KOPT-K1 (cell line): ENCODE results near the gene CABLES2.
"Not testable (repeated sequence)": the region's sequence is repeated elsewhere in the genome, so short reads cannot be mapped to it uniquely, and the experiment has no call there.

Source experiments
- H3K27ac ChIP-seq: fragments of 200-600 bp; sonication (generic); 2 replicates; pipeline ENCODE4 v1.5.1; 2016; ENCODE audit warnings: antibody characterized with exemption, mild to moderate bottlenecking, low read depth, low read length; ENCODE audit not compliant: poor library complexity, severe bottlenecking
- H3K36me3 ChIP-seq: fragments of 200-600 bp; sonication (generic); 2 replicates; pipeline ENCODE4 v1.5.1; 2017; ENCODE audit warnings: antibody characterized with exemption, mild to moderate bottlenecking, low read length, moderate library complexity; ENCODE audit not compliant: insufficient read depth
- H3K9me3 ChIP-seq: fragments of 200-600 bp; sonication (generic); 2 replicates; pipeline ENCODE4 v1.5.1; 2017; ENCODE audit warnings: antibody characterized with exemption, low read length, mild to moderate bottlenecking; ENCODE audit not compliant: insufficient read depth, poor library complexity, severe bottlenecking

The CABLES2 gene

GRCh38 chr20:62427172-62428001 lies 20.3 kb upstream of the CABLES2 start, which contains the start of gene RBBP8NL:
Gene RBBP8NL (minus strand): TSS chr20:62427539. CDS start chr20:62419647, 7,892 bp downstream.
- no peaks in the 10 kb centered on the region for H3K36me3 ChIP-seq
- no peak within 1 kb of the TSS for H3K27ac ChIP-seq
- no peaks in the 10 kb centered on the region for H3K9me3 ChIP-seq

DNA sequence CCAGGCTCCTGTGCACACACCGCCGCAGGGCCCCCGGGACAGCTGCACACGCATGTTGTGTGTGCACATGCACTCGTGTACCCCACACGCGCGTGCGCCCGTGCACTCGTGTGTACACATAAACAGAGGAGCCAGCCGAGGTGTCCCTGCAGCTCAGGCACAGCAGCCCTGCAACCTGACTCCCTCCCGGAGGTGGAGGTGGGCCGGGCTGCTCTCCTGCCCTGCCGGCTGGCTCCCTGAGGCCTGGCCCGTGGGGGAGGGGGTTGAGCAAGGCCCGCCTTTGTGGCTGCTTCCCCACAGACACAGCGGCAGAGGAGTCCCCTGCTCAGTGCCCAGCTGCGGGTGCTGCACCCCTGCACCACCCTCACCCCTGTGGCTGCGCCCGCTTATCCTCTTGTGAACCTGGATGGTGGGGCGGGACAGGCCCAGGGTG lies 19.6 kb upstream of the CABLES2 start:
- no peaks in the 10 kb centered on the region for H3K36me3 ChIP-seq
- no peak overlapping the region for H3K27ac ChIP-seq
- H3K9me3 ChIP-seq: no peaks in the 10 kb centered on the region

- H3K9me3 ChIP-seq, H3K27ac ChIP-seq, H3K36me3 ChIP-seq: not testable (repeated sequence)
Measured at GRCh38 chr20:62426059-62426348, 18.9 kb upstream of the CABLES2 start.

GRCh38 chr20:62425281-62426058 lies 18.4 kb upstream of the CABLES2 start:
- no peaks in the 10 kb centered on the region for H3K36me3 ChIP-seq
- no peak overlapping the region for H3K27ac ChIP-seq
- no peaks in the 10 kb centered on the region for H3K9me3 ChIP-seq

- H3K36me3 ChIP-seq: no peaks in the 10 kb centered on the region
- no peaks in the 10 kb centered on the region for H3K9me3 ChIP-seq
- no peak overlapping the region for H3K27ac ChIP-seq
Measured at GRCh38 chr20:62424249-62425107, 17.4 kb upstream of the CABLES2 start.

DNA sequence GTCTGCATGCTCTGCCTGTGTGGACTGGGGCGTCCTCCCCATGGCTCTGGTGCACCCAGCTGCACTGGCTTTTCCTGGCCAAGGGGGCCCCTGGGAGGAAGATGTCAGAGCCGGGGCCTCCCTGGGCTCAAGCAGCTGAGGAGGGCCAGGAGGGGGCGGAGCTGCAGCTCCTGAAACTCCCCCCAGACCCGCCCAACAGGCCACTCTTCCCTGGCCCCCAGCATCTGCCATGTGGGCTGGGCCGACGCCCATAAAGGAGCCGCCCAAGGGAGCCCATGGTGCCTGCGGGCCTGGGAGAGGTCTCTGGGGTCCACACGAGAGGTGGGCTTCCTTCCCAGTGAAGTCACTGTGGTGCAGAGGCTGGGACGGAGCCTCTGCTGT lies 16.2 kb upstream of the CABLES2 start:
- Histone ChIP-seq H3K27ac (no peak overlapping the region), H3K9me3 (no peaks in the 10 kb centered on the region), H3K36me3 (no peaks in the 10 kb centered on the region)

GRCh38 chr20:62422636-62423325 lies 15.7 kb upstream of the CABLES2 start:
- Histone ChIP-seq H3K36me3 (no peaks in the 10 kb centered on the region), H3K9me3 (no peaks in the 10 kb centered on the region), H3K27ac (no peak overlapping the region)

DNA sequence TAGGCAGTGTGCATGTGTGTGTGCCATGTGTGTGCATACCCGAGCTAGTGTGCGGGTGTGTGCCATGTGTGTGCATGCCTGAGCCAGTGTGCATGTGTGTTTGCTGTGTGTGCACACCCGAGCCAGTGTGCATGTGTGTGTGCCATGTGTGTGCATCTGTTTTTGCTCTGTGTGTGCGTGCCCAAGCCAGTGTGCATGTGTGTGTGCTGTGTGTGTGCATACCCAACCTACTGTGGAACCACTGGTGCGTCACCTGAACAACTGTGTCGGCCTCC lies 14.6 kb upstream of the CABLES2 start:
- no peaks in the 10 kb centered on the region for H3K9me3 ChIP-seq
- H3K27ac ChIP-seq: no peak overlapping the region
- no peaks in the 10 kb centered on the region for H3K36me3 ChIP-seq

GRCh38 chr20:62420846-62421715 lies 14.0 kb upstream of the CABLES2 start:
- Histone ChIP-seq H3K27ac (no peak overlapping the region), H3K9me3 (no peaks in the 10 kb centered on the region), H3K36me3 (no peaks in the 10 kb centered on the region)

GRCh38 chr20:62419759-62420158 lies 12.7 kb upstream of the CABLES2 start:
- H3K27ac ChIP-seq: no peak overlapping the region
- no peaks in the 10 kb centered on the region for H3K36me3 ChIP-seq

DNA sequence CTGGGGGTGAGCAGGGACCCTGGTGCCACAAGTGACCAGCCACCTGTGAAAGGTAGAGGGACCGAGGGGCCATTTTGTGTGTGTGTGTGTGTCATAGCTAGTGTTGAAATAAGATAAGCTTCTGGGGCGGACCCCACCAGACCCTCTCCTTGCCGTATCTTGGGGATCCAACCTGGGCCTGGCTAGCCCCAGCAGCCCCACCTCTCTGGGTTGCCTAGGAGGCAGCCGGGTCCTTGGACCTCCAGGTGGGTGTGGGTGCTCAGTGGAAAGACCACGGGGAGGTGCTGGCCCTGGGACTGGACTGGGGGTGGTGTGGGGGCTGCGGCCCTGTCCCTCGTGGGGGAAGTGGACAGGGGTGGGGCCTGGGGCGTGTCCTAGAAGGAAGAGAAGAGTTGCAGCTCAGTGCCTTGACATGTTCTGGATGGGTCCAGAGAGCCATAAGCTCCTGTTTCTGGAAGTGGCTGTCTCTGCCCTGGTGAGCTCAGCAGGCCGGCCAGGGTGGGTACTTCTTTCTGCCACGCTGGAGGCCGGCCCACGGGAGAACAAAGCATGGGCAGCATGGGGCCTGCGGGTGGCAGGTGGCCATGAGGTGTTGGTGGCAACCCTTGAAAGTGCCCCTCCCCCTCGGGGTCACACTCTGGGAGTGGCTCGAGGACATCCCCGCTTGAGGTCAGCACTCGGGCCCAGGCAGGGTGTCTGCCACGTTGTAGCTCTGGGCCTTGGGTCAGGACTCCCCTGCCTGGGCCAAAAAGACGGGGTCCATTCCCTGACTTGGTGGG lies 11.8 kb upstream of the CABLES2 start:
- no peak overlapping the region for H3K27ac ChIP-seq
- H3K9me3 ChIP-seq: no peaks in the 10 kb centered on the region
- H3K36me3 ChIP-seq: no peaks in the 10 kb centered on the region

More at GRCh38 chr20:62419759-62420158, 12.7 kb upstream of the CABLES2 start:
- H3K9me3 ChIP-seq: no peaks in the 10 kb centered on the region

GRCh38 chr20:62417981-62418708 lies 11.1 kb upstream of the CABLES2 start:
- no peak overlapping the region for H3K27ac ChIP-seq
- H3K36me3 ChIP-seq: no peaks in the 10 kb centered on the region
- no peaks in the 10 kb centered on the region for H3K9me3 ChIP-seq
